Measurements from ENCODE around the gene ITGB5.

Gene ITGB5

GRCh38 chr3:124730941-124731297 lies 156.2 kb downstream of the ITGB5 start:
- Histone ChIP-seq H3K4me2 (ENCODE audit: low read length) (peak overlapping the region; percentile 77), H4K8ac (ENCODE audit: low read depth, low read length) (no peak overlapping the region), H3K36me3 (ENCODE audit: control insufficient read depth, insufficient read depth, low read length) (no peaks in the 10 kb centered on the region), H3K27ac (ENCODE audit: low read depth, low read length) (no peak overlapping the region), H3K27me3 (ENCODE audit: insufficient read depth, low read length, poor library complexity) (no peaks in the 10 kb centered on the region), H2BK15ac (replicated peaks; ENCODE audit: low read depth) (no peak overlapping the region), H3K4me1 (ENCODE audit: control insufficient read depth, low read depth, low read length) (peaks cover 2% of the 10 kb centered on the region), H3K9ac (ENCODE audit: low read length) (peak overlapping the region; percentile 93), H2AK5ac (ENCODE audit: low read length) (peak overlapping the region; percentile 39), H2BK5ac (ENCODE audit: low read length) (no peak overlapping the region), H4K5ac (ENCODE audit: low read length) (no peak overlapping the region), H3K79me2 (ENCODE audit: control insufficient read depth, insufficient read depth, low read length) (peaks cover 29% of the 10 kb centered on the region), H3K4ac (ENCODE audit: low read depth, low read length) (peak overlapping the region; percentile 19), H2BK120ac (ENCODE audit: low read depth, low read length) (no peak overlapping the region), H3K4me3 (ENCODE audit: low read length) (peak overlapping the region; percentile 97), H3K56ac (ENCODE audit: low read length) (peak overlapping the region; percentile 100), H3K23ac (ENCODE audit: low read length) (no peak overlapping the region), H3K79me1 (ENCODE audit: low read length) (peaks cover 10% of the 10 kb centered on the region), H3K18ac (ENCODE audit: low read length) (no peak overlapping the region)
- DNase-seq: no peak
- WGBS (ENCODE audit: extremely low coverage, insufficient coverage, low lambda C conversion rate): no CpG with 5 or more reads among the region's 13 CpGs

GRCh38 chr3:124730129-124730940 lies 156.8 kb downstream of the ITGB5 start, which contains the start of gene UMPS:
TSS of gene UMPS (plus strand) at chr3:124730452. CDS start at chr3:124730472, 20 bp downstream.
- Histone ChIP-seq H3K4me2 (ENCODE audit: low read length) (peak within 1 kb of the TSS; percentile 77), H3K56ac (ENCODE audit: low read length) (peak within 1 kb of the TSS; percentile 100), H2AK5ac (ENCODE audit: low read length) (peak within 1 kb of the TSS; percentile 39), H2BK5ac (ENCODE audit: low read length) (peak within 1 kb of the TSS; percentile 44), H3K4me3 (ENCODE audit: low read length) (peak within 1 kb of the TSS; percentile 97), H2BK15ac (replicated peaks; ENCODE audit: low read depth) (no peak within 1 kb of the TSS), H3K23ac (ENCODE audit: low read length) (no peak within 1 kb of the TSS), H3K18ac (ENCODE audit: low read length) (peak within 1 kb of the TSS; percentile 33), H3K27me3 (ENCODE audit: insufficient read depth, low read length, poor library complexity) (no peaks in the 10 kb centered on the region), H3K4ac (ENCODE audit: low read depth, low read length) (peak within 1 kb of the TSS; percentile 19), H3K27ac (ENCODE audit: low read depth, low read length) (no peak within 1 kb of the TSS), H3K9ac (ENCODE audit: low read length) (peak within 1 kb of the TSS; percentile 93), H4K5ac (ENCODE audit: low read length) (no peak within 1 kb of the TSS), H4K8ac (ENCODE audit: low read depth, low read length) (peak within 1 kb of the TSS; percentile 83), H3K79me2 (ENCODE audit: control insufficient read depth, insufficient read depth, low read length) (peaks cover 29% of the 10 kb centered on the region), H3K36me3 (ENCODE audit: control insufficient read depth, insufficient read depth, low read length) (no peaks in the 10 kb centered on the region), H2BK120ac (ENCODE audit: low read depth, low read length) (no peak within 1 kb of the TSS), H3K79me1 (ENCODE audit: low read length) (peaks cover 10% of the 10 kb centered on the region), H3K4me1 (ENCODE audit: control insufficient read depth, low read depth, low read length) (peaks cover 2% of the 10 kb centered on the region)
- WGBS (ENCODE audit: extremely low coverage, insufficient coverage, low lambda C conversion rate): no CpG with 5 or more reads among the region's 44 CpGs
- peak; percentile 85 for DNase-seq

GRCh38 chr3:124722589-124722988 lies 164.6 kb downstream of the ITGB5 start:
- no CpG with 5 or more reads among the region's 2 CpGs for WGBS (ENCODE audit: extremely low coverage, insufficient coverage, low lambda C conversion rate)

GRCh38 chr3:124714223-124714853 lies 172.8 kb downstream of the ITGB5 start:
- H2BK15ac ChIP-seq (replicated peaks; ENCODE audit: low read depth): no peak overlapping the region
- no peak overlapping the region for H3K23ac ChIP-seq (ENCODE audit: low read length)
- no peak overlapping the region for H3K9ac ChIP-seq (ENCODE audit: low read length)
- H4K5ac ChIP-seq (ENCODE audit: low read length): no peak overlapping the region
- no peak overlapping the region for H3K4me3 ChIP-seq (ENCODE audit: low read length)
- H3K18ac ChIP-seq (ENCODE audit: low read length): no peak overlapping the region
- H3K79me1 ChIP-seq (ENCODE audit: low read length): no peaks in the 10 kb centered on the region
- H2BK120ac ChIP-seq (ENCODE audit: low read depth, low read length): no peak overlapping the region
- H3K4me1 ChIP-seq (ENCODE audit: control insufficient read depth, low read depth, low read length): no peaks in the 10 kb centered on the region
- no peak overlapping the region for H3K27ac ChIP-seq (ENCODE audit: low read depth, low read length)
- H3K4me2 ChIP-seq (ENCODE audit: low read length): no peak overlapping the region
- no peaks in the 10 kb centered on the region for H3K79me2 ChIP-seq (ENCODE audit: control insufficient read depth, insufficient read depth, low read length)
- no CpG with 5 or more reads among the region's 11 CpGs for WGBS (ENCODE audit: extremely low coverage, insufficient coverage, low lambda C conversion rate)
- H3K56ac ChIP-seq (ENCODE audit: low read length): no peak overlapping the region
- H2BK5ac ChIP-seq (ENCODE audit: low read length): no peak overlapping the region
- DNase-seq: no peak
- H3K27me3 ChIP-seq (ENCODE audit: insufficient read depth, low read length, poor library complexity): no peaks in the 10 kb centered on the region
- H3K36me3 ChIP-seq (ENCODE audit: control insufficient read depth, insufficient read depth, low read length): no peaks in the 10 kb centered on the region
- no peak overlapping the region for H3K4ac ChIP-seq (ENCODE audit: low read depth, low read length)
- no peak overlapping the region for H2AK5ac ChIP-seq (ENCODE audit: low read length)
- H4K8ac ChIP-seq (ENCODE audit: low read depth, low read length): no peak overlapping the region

More at GRCh38 chr3:124722589-124722988, 164.6 kb downstream of the ITGB5 start:
- H3K27ac ChIP-seq (ENCODE audit: low read depth, low read length): no peak overlapping the region
- no peak overlapping the region for H3K4me3 ChIP-seq (ENCODE audit: low read length)
- H3K4me1 ChIP-seq (ENCODE audit: control insufficient read depth, low read depth, low read length): no peaks in the 10 kb centered on the region
- H3K4ac ChIP-seq (ENCODE audit: low read depth, low read length): no peak overlapping the region
- H3K9ac ChIP-seq (ENCODE audit: low read length): no peak overlapping the region
- no peaks in the 10 kb centered on the region for H3K79me1 ChIP-seq (ENCODE audit: low read length)
- no peak overlapping the region for H3K23ac ChIP-seq (ENCODE audit: low read length)
- H2BK5ac ChIP-seq (ENCODE audit: low read length): no peak overlapping the region
- no peak overlapping the region for H3K4me2 ChIP-seq (ENCODE audit: low read length)
- no peak overlapping the region for H3K56ac ChIP-seq (ENCODE audit: low read length)
- H3K79me2 ChIP-seq (ENCODE audit: control insufficient read depth, insufficient read depth, low read length): no peaks in the 10 kb centered on the region
- H2BK120ac ChIP-seq (ENCODE audit: low read depth, low read length): no peak overlapping the region
- H3K36me3 ChIP-seq (ENCODE audit: control insufficient read depth, insufficient read depth, low read length): no peaks in the 10 kb centered on the region
- peaks cover 2% of the 10 kb centered on the region for H3K27me3 ChIP-seq (ENCODE audit: insufficient read depth, low read length, poor library complexity)
- no peak overlapping the region for H4K8ac ChIP-seq (ENCODE audit: low read depth, low read length)
- DNase-seq: no peak
- H2AK5ac ChIP-seq (ENCODE audit: low read length): no peak overlapping the region
- H4K5ac ChIP-seq (ENCODE audit: low read length): no peak overlapping the region
- H2BK15ac ChIP-seq (replicated peaks; ENCODE audit: low read depth): no peak overlapping the region
- H3K18ac ChIP-seq (ENCODE audit: low read length): no peak overlapping the region

Small RNAs within 50 kb of the gene (small RNA-seq; reads per million reads assigned to genes)
- 1.6 reads per million for gene MIR544B (ENCODE audit: insufficient read depth)

All from mesendoderm (in vitro differentiated cells).